T follicular helper cell (primary cell): ENCODE results near the gene CARS1.
A peak's percentile ranks its signal among the peaks of the same experiment; 100 is the strongest.

Experiments used
- DNase-seq: peaks from one replicate; pipeline ENCODE4 v3.0.0-alpha.2; 2020; ENCODE audit warnings: low read depth
- total RNA-seq, 2 experiments: gene quantifications; one replicate each; lab custom pipeline; 2026; lab: John Stamatoyannopoulos, UW

Gene CARS1
- total RNA-seq = 162 to 270 reads per million in 2 experiments

DNA sequence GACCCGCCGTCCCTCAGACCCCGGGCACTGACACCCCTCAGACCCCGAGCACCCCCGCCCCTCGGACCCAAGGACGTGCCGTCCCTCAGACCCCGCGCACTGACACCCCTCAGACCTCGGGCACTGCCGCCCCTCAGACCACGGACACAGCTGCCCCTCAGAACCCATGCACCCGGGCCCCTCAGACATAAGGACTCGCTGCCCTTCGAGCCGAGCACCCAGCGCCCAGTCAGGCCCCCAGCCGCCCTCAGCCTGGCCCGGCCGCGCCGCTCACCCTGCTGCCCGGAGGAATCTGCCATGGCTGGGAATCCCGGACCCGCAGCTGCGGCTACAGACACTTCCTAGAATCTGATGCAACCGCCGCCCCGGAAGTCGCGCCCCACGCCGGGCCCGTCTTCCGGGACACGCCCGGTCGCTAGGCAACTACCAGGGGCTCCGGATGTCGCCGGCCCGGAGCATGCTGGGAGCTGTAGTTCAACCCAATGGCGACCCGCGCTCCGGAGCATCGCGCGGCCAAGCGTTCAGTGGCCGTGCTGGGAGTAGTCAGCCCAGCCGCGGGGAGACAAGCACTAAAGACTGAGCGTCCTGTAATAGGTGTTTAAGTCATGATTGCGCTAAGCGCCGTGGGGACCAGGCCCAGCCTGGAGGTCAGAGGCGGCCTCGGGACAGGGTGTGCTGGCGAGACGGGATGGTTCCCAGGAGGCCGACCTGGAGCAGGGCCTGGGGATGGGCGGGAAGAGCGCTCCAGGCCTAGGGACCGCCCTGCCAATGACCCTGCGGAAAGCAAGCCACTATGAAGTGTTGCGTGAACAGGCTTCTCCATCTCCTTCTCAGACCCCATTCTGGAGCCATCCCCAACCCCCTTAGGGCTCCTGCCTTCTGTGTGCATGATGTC lies at the start of gene CARS1:
TSS of gene CARS1 (minus strand) at position 355 of the 895 bp plus-strand sequence. CDS start at position 299, 56 bp downstream.
- peak; percentile 90 for DNase-seq

DNA sequence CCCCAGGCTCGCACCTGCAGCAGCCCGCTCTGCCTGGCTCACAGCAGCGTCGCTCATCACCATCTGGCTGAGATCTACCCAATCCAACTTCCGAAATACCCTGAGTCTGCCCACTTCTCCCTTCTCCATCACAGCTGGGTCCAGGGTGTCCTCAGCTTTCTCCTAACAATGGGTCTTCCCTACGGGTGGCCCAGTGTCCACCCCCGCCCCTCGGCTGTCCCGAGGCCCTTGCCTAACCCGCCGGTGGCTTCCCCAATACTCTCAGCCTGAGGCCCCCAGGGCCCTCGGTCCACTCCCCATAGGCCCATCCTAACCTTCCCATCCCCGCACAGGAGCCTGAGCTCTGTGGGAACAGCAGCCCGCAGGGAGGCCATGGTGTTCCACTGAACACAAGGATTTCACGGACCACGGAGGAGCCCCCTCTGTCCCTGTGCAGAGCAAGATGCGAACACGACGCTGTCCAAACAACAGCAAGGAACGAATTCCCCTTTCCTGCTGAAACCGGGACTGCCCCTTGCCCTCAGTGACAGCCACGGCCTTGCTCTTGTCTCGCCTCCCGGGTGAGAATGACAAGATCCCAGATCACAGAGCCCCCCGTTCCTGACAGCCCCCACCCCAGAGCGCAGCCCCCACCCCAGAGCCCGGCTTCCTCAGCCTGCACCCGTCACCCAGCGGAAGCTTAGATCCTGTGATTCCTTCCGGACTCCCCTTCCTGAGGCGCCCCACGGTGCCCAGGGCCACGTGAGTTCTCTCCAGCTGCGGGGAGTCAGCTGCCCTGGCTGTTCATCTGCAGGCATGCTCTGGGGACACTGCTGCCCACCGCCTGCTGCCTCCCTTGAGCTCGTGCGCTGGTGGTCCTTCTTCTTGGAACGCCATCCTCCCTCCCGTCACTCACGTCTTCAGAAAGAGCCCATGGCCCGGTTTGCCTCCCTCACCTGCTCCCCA lies 48.8 kb upstream of the CARS1 start:
- no peak for DNase-seq

DNA sequence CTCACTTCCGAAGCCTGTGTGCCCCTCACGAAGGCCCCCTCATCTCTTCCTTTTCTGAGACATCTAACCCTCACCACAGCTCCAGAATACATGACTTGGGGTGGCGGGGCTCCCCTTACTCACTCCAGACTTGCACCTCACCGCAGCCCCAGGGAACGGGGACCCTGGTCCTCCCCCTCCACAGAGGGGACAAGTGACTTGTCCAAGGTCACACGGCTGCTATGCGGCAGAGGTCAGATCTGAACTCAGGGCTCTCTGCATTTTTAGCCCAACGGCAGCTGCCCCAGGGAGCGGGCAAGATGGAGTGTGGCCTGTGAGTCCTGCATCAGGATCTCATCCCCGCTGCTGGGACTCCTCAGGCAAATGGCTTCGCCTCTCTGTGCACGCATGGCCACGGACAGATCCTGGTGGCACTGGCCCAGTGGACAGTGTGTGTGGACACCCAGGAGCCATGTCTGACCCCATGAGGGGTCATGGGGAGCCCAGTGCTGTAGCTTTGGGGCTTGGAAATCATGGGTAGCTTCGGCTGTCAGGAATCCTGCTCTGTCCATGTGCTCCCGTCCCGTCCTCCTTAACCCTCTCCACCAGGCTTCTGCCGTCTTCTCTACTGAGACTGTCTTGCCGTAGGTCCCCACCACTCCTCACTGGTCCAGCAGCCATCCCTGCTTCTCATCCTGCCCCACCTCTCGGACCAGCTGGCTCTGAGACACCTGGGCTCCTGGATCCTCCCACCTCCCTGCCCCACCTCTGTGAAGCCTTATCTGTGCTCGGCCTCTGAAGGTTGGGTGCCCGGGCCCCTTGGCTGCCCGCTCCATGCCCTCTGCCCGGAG lies 48.0 kb upstream of the CARS1 start:
- no peak for DNase-seq

DNA sequence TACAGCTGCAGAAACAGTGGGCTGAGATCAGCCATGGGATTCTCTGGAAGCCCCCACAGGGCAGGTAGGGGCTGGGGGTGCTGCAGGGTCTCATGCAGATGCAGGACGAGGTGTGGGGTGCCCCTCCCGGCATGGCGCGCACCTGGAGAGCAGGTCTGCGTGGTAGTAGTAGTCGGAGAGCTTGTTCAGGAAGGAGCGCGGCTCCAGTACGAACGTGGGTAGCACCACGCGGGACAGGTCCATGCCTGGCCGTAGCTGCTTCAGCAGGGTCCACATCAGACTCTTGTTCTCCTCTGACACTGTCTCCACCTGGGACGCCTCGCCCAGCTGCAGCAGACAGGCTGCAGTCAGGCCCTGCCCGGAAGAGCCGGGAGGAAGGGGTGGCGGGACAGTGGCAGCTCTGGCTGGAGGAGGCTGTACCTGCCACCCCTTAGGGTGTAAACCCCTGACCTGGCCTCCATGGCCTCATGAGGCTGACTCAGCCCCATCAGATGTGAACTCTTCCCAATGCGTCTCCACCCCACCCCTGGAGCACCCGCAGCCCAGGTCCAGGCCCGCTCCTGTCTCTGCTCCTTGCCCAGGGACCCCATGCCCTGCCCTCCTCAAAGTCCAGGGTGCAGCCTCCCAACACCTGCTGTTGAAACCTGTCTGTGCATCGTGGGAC lies 47.0 kb upstream of the CARS1 start:
- DNase-seq = no peak

- DNase-seq = no peak
These were observed 45.9 kb upstream of the CARS1 start for GRCh38 chr11:3103076-3103475.

DNA sequence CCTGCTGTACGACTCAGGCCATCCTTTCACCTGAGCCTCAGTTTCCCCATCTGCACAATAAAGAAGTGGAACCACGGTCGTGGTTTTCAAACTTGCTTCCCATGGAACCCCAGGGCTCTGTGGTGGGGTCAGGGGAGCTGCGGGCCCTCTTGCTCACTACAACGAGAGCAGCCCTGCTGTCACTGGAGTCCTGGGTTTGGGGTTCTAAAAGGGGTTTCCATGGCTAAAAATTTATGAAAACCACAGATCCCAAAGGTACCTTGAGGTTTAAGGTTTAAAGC lies 45.4 kb upstream of the CARS1 start:
- no peak for DNase-seq

DNA sequence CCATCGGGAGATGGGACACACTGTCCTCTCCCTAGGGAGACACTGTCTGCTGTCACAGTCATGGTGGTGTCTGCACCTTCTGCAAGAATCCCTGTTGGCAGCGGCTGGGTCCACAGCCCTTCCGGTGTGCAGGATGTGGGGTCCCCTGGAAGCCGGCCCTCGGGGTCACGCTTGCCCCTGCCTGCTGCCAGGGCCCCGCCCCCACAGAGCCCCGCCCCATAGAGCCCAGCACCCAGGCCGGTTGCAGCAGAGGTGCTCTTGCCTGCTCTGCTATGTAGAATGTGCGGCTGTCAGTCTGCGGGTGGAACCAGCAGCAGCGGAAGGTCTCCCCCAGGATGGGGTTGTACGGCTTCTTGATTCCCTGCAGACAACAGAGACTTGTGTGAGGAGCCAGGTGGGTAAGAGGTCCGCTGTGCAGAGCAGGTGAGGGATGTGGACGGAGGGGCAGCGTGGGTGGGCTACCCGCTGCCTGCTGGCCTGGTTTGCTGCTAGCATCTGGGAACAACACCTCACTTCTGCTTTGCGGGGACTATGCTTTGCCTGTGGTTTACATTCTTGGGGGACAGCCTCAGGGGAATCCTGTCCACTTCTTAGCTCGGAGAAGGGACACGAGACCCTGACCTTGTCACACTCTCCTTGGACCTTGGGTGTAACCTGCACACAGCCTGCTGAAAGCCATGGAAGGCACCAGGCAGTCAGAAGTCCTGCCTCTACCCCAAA lies 44.9 kb upstream of the CARS1 start:
- DNase-seq = no peak

- no peak for DNase-seq
These were observed 42.0 kb upstream of the CARS1 start for GRCh38 chr11:3099178-3099577.

DNA sequence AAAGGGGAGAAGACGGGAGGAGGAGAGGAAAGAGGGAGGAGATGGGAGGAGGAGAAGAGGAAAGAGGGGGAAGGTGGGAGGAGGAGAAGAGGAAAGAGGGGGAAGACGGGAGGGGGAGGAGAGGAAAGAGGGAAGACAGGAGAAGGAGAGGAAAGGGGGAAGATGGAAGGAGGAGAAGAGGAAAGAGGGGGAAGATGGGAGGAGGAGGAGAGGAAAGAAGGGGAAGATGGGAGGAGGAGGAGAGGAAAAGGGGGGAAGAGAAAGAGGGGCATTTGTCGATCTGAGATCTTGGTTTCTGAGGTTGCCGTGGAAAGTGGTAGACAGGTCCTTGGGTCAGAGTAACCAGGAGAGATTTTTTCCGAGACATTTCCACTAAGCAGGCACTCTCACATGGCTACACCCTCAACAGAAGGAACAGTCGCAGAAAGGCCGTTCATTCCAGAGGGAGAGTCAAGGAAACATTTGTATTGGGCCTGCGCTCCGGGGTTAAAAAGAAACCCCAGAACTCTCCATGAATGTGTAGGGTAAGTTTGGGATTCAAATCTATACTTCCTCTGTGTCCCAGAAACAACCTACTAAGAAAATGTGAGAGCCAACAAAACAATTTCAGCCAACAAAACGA lies 39.8 kb upstream of the CARS1 start:
- DNase-seq = no peak

GRCh38 chr11:3095712-3096361 lies 38.6 kb upstream of the CARS1 start:
- no peak for DNase-seq

DNA sequence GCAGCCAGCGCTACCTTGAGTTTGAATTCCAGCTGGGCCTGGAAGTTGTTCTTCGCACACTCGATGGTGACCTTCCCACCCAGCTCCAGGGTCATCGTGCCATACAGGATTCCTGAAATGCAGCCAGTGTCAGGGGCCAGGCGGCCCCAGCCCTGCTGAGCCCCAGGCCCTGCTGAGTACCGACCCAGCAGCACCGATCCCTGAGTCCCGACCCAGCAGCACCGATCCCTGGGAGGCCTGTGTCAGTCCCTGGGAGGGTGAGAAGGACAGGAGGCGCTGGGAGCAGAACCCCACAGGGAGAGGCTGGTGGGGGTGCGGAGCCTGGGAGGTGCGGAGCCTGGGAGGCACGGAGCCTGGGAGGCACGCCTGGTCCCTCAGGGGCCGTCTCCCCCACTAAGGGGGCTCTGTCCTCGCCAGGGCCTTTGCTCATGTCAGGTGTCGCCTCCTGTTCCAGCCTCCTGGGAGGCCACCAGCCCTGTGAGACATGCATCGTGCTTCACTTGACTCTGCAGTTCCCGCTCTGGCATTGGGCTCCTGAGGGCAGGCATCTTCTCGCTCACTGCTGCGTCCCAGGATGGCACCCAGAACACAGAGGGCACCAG lies 37.1 kb upstream of the CARS1 start:
- no peak for DNase-seq

GRCh38 chr11:3093281-3094191 lies 36.3 kb upstream of the CARS1 start:
- DNase-seq = no peak

- no peak for DNase-seq
These were observed 35.4 kb upstream of the CARS1 start for GRCh38 chr11:3092603-3093141.

- peak; percentile 59 for DNase-seq
These were observed 34.8 kb upstream of the CARS1 start for GRCh38 chr11:3091846-3092602.

DNA sequence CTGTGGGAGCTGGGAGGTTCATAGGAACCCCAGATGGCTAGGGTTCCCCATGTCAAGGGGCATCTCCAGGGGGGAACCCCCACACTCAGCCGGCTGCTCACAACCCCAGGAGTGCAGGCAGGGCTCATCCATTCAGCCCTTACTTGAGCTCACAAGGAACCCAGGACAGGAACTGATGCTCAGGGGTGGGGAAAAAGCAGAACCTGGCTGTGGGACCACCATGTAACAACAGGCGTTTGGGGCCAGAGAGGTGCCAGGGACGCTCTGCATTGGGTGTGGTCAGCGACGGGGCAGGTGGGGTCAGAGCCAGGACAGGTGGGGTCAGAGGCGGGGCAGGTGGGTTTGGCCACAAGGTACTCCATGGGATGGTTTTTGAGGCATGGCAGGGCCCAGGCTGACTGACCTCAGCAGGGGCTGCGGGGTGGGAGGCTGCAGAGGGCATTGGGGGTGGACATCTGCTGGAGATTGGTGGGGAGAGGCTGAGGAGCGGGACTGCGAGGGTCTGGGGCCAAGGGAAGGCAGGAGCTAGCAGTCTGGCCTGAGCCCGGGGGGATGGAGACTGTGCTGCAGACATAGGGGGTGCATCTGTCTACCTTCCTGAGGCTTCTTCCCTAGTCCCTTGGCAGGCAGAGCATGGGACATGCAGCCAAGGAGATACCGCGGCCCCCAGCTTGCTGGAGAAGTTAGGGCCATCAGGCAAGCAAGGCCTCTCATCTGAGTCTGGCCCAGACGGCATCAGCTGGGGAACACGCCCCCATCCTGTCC lies 34.0 kb upstream of the CARS1 start:
- no peak for DNase-seq
